ENCODE measurements around the gene SMTNL1. TPM values are rescaled to one million over a fixed set of nuclear protein-coding genes. Genes with fewer than 3 reads are reported as not detected.
A peak's percentile ranks its signal among the peaks of the same experiment; 100 is the strongest.

SMTNL1 gene
- total RNA-seq, 1 donor from 2014 or later: not detected

DNA sequence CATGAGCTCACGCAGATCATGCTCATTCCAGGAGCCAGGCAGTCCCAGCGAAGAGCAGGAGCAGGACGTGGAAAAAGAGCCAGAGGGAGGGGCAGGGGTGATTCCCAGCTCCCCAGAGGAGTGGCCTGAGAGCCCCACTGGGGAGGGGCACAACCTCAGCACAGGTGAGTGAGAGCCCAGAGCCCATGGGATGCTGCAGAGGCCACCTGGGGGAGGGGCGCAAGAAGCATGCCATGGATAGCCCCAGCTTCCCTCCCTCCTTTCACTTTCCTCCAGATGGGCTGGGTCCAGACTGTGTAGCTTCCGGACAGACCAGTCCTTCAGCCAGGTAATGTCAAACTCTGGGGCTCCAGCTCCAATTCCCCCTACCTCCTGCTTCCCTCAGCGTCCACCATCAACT, 6.2 kb downstream of the SMTNL1 start:
- DNase-seq (ENCODE audit: low spot score) (no peak), ATAC-seq (no peak)

DNA sequence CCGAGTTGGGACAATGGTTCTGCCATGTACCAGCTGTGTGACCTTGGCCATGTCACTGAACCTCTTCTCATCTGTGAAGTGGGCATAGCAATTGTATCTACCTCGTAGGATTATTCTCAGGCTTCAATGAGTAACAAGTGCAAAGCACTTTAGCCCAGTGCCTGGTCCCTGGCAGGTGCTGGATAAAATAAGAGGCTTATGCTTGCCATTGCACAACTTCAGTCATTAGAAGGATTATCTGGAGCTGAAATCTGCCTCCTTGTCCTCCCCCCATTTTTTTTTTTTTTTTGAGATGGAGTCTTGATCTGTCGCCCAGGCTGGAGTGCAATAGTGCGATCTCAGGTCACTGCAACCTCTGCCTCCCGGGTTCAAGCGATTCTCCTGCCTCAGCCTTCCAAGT, 7.2 kb downstream of the SMTNL1 start:
- ATAC-seq: no peak
- no peak for DNase-seq (ENCODE audit: low spot score)

DNA sequence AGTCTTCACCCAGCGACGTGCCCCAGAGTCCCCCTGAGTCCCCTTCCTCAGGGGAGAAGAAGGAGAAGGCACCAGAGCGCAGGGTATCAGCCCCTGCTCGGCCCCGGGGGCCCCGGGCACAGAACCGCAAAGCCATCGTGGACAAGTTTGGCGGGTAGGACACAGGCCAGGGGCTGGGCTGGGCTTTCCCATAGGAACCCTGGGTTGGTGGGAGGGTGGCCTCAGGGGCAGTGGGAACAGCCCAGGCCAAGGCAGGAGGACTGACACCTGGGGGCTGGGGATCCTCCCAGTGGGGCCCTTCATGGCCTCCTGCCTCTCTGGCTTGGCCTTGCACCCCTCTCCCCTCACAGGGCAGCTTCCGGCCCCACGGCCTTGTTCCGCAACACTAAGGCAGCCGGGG, 8.5 kb downstream of the SMTNL1 start:
- DNase-seq (ENCODE audit: low spot score) (no peak), ATAC-seq (no peak)

DNA sequence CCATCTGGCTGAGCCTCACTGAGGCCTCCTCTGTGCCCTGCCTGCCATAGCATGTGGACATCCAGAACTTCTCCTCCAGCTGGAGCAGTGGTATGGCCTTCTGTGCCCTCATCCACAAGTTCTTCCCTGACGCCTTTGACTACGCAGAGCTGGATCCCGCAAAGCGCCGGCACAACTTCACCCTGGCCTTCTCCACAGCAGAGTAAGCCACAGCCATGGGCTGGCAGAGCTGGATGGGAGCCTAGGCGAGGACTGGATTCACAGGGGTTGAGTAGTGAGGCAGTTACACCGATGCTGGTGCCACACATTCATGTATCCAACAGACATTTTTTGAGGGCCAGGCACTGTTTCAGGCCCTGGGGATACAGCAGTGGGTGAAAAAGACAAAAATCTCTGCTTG, 9.1 kb downstream of the SMTNL1 start:
- ATAC-seq (no peak), DNase-seq (ENCODE audit: low spot score) (no peak)

DNA sequence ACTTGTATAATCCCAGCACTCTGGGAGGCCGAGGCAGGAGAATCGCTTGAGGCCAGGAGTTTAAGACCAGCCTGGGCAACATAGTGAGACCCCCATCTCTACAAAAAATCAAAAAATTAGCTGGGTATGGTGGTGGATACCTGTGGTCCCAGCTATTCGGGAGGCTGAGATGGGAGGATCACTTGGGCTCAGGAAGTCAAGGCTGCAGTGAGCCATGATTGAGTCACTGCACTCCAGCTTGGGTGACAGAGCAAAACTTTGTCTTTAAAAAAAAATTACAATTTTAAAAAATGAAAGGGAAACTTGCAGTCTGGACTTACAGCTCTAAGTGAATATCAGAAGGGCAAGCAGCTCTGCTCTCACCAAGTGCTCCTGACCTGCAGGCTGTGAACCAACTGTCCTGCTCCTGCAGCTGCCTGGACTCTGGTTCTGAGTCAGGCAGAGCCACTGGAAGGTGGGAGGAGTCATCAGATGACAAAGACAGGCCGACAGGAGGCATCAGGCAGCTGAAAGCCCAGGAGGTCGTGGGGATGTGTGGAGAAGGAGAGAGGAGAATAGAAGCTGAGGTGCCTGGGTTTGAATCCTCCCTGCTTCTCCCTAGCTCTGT, 9.6 kb downstream of the SMTNL1 start:
- ATAC-seq (peak; percentile 90), DNase-seq (ENCODE audit: low spot score) (no peak)

DNA sequence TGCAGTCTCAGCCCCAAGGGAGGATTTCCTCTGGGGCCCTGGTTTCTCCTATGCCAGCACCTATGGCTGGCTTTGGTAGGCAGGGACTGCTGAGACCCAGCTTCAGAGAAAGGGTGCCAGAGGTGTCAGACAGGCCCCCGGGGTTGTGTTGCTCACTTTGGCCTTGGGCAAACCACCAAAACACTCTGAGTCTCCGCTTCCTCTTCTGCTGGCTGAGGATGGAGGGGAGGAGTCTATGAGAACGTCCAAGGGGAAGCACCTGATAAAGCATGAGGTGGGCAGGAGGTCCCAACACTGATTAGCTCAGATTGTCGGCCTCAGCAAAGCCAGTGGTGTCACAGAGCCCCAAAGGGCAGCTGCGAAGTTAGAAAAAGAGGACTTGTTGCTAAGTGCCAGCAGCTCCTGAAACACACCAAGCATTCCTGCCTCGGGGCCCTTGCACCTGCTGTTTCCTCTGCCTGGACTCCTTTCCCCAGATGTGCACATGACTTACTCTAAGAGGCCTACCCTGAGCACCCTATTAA, 10.5 kb downstream of the SMTNL1 start:
- ATAC-seq (peak; percentile 13), DNase-seq (ENCODE audit: low spot score) (no peak)

DNA sequence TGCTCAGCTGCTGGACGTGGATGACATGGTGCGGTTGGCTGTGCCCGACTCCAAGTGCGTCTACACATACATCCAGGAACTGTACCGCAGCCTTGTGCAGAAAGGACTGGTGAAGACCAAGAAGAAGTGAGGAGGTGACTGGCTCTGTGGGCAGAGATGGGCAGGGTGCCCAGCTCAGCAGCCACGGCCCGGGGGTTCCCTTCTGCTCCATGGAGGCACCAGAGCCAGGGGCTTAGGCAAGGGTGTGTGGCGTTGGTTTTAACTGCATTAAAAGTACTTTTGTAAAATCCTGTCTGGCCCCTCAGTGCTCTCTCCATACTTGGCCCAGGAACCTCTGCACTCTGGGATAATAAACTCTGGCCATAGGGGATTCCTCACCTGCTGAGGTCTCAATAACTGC, 12.6 kb downstream of the SMTNL1 start:
- no peak for DNase-seq (ENCODE audit: low spot score)
- no peak for ATAC-seq

DNA sequence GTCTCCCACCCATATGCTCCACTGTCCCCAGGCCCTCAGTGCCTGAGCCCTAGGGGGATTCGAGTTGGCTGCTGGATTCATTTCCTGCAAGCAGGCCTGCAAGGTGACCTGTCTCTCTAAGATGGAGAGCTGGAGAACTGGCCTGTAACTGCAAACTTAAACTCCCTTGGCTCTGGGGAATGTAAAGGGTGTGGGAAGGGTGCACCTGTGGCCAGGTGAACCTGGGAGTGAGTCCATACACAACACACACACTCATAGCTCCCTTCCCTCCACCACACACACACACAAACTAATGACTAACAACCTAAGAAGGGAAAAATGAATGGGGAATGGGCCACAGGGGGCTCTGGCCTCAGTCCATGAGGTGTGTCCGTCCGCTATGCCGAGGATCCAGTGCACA, 14.5 kb downstream of the SMTNL1 start:
- no peak for DNase-seq (ENCODE audit: low spot score)
- ATAC-seq: no peak

DNA sequence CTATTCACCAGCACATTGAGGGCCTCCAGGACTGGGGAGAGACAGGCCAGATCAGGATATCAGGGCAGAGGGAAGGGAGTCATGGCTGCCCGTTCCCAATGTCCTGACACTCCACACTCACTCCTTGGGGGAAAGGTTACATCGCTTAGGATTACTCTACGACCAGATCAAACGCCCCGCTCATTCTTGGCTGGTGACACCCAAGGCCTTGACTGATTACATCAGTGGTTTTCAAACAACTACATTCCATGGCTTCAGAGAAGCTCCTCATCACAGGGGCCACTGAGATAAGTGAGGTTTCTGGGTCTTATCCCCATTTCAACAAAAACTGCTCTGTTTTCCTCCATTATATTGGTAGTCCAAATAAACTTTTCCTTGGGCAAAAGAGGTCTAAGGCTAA, 15.1 kb downstream of the SMTNL1 start:
- DNase-seq (ENCODE audit: low spot score): no peak

DNA sequence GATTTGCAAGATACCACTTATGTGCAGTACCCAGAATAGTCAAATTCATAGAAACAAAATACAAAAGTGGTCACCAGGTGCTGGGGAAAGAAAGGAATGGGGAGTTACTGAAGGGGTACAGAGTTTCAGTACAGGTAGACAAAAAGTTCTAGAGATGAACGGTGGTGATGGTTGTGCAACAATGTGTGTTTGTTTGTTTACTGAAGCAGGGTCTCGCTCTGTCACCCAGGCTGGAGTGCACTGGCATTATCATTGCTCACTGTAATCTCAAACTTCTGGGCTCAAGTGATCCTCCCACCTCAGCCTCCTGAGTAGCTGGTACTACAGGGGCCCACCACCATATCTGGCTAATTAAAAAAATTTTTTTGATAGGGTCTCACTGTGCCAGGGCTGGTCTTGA, 18.0 kb downstream of the SMTNL1 start:
- no peak for DNase-seq (ENCODE audit: low spot score)

More for the DNA sequence above, 15.1 kb downstream of the SMTNL1 start:
- ATAC-seq: no peak

DNA sequence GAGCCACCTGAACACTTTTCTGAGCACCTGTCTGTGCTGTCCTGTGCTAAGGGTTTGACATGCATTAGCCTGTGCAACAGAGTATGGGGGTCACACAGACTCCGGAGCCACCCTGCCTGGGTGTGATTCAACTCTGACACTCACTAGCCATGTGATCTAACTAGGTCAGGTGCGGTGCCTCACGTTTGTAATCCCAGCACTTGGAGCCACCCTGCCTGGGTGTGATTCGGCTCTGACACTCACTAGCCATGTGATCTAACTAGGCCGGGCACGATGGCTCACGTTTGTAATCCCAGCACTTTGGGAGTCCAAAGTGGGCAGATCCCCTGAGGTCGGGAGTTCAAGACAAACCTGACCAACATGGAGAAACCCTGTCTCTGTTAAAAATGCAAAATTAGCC, 18.6 kb downstream of the SMTNL1 start:
- DNase-seq (ENCODE audit: low spot score) (peak; percentile 59), ATAC-seq (peak; percentile 87)

More for the DNA sequence above, 18.0 kb downstream of the SMTNL1 start:
- peak; percentile 27 for ATAC-seq

DNA sequence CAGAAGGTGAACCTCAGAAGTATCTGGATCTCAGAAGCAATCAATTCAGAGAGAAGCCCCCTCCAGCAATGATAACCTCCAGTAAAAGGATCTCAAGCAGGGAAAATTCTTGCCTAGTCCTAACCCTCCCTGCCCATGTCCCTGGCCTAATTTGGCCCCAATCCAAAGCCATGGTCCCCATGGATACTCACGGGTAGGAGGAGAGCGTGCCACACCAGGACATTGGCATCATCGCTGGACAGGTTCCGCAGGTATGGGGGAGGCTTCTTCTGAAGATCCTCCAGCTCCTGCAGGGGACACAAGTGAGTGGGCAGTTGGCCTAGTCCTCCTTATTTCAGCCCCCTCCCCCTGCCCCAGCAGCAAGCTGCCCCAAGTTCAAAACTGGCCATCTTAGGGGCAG, 22.8 kb downstream of the SMTNL1 start:
- DNase-seq (ENCODE audit: low spot score) (no peak), ATAC-seq (no peak)

DNA sequence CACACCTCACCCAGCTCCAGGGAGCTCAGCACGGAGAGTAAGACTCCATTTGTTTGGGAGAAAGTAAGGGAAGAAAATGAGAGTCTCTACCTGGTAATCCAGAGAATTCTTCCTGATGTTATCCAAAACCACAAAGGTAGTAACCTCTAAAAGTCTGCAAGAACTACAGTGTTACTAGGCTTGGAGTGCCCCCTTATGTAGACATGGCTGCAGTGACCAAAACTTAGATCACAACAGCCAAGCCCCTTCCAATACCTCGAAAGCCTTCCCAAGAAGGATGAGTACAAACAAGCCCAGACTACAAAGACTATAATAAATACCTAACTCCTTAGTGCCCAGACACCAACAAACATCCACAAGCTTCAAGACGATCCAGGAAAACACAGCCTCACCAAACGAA, 25.2 kb downstream of the SMTNL1 start:
- no peak for DNase-seq (ENCODE audit: low spot score)
- ATAC-seq: no peak

DNA sequence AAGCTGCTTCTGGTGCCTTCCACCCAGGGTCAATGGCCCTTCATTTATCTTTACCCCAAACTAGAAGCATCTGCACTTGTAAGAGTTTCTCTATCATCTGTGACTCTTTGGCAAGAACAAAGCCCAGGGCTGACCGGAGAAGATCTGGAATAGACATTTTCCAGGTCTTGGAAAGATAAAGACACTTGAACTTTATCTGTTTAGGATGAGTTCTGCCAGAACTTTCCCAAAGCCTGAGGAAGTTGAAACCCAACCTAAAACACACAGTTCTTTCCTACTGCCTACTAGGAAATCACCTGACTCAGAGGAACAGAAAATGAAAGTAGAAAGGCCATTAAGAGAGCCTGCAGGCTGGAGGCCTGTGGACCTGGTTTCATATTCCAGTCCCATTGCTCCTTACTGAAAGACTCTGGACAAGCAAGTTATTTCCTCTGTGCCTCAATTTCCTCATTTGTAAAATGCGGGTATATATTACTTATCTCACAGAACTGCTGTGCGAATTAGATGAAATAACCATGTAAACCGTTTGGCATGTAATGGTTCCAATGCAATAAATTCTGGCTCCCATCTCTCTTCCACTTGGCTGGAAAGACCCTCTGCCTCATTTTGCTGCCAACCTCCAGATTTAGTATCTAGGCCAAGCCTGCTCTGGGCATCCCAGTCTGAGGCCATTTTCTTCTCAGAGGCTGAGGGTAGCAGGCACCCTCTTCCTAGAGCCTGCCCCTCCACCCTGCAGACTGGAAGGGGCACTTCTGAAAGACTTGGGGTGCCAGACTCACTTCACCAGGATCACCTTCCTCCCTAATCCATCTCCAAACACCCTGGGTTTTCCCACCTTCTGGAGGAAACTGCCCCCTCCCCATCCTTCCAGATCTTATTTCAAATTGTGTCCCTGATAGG, 28.9 kb downstream of the SMTNL1 start:
- ATAC-seq: peak; percentile 66
- DNase-seq (ENCODE audit: low spot score): no peak

DNA sequence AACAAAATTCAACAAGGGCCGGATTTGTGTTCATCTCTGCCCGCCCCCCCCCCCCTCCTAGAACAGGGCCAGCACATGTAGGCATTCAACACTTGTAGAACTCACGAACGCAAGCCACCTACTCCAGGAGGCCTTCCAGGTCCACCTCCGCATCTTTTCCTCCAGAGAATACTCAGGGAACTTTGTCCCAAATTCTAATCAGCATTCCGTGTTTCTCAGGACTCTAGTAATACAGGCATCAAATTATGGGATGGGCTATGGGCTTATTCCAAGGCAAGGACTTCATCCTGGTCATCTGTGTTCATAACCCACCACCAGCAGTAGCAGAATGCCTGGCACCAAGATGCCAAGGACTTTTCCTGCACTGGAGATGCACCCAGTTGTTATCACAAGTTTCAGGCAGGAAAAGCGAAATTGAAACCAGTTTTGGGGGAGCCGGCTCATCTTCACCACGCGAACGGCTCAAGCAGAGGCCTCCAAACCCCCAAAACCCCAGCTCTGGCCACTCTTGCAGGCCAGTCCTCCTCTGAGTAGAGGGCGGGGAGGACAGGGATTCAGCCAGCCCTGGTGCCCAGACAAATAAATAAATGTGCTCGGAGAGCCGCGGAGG, 29.6 kb downstream of the SMTNL1 start:
- DNase-seq (ENCODE audit: low spot score) (no peak), ATAC-seq (peak; percentile 38)

DNA sequence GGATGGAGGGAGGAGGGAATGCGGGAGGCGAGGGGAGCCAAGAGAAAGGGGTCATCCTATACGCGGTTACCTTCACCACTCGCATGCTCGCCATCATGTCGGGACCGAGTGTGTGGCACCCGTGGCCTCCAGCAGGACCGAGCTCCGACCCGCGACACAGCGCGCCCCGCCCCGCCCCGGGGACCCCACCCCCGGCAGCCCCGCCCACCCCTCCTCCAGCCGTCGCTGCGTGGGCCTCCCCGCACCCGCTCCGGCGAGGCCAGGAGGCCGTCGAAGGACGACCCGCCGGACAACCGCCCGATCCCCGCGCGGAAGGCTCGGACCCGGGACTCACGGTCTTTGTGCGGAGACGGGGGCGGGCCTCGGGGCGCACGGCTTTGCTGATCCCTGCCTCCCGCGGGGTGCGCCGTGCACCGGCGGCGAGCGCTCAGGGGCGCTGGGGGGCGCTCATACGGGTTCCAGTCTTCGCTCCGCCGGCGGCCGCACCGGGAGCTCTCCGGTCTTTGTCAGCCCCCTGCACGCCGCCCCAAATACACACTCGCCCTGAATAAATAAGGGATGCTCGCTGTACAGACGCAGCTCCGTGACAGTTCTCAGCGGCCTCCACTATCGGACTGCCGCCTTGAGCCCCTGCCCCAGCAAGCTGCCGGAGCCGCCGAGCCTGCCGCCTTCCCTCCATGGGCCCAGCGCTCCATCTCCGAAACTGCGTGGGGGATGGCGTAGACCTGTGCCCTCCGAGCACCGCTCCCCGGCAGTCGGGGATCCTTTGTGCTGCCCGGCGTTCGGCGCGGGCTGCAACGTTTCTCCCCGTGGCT, 30.3 kb downstream of the SMTNL1 start, which contains the start of gene UBE2L6:
Gene UBE2L6, minus strand, starts transcription at position 158 of the 815 bp plus-strand sequence. Its CDS starts 61 bp downstream, at position 97.
- DNase-seq (ENCODE audit: low spot score) (peak; percentile 85), ATAC-seq (peak; percentile 86)

DNA sequence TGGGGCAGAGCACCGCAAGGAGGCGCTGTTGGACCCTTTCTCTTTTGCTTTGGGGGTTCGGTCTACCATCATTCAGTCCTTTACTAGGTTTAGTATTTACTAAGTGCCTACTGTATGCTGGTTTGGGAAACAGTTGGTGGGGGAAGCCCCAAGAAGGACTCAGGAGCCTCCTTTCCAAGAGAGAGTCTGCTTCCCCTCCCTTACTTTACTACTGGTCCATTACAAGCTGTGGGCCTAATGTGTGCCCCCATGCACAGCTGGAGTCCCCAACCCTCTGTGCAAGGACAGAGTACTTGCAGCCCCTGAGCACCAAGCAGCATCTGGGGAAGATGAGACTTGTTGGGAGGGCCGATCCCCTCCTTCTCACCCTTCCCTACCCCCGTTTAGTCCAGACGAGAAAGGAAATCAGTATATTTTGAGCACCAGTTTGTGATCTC, 31.0 kb downstream of the SMTNL1 start:
- DNase-seq (ENCODE audit: low spot score) (no peak), ATAC-seq (no peak)

DNA sequence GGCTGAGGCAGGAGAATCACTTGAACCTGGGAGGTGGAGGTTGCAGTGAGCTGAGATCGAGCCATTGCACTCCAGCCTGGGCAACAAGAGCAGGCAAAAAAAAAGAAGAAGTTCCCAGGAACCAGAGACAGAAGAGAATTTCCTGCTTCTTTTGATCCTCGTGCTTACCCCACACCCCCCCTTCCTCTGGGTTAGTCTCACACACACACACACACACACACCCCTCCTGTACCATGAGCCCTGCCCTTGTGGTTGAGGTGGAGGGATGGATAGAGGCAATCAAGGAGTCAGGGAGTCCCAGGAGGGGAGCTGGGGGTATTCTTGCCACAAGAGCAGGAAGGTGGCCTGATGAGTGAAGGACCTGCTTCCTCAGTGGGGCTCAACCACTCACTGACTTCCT, 34.2 kb downstream of the SMTNL1 start:
- ATAC-seq (no peak), DNase-seq (ENCODE audit: low spot score) (no peak)

DNA sequence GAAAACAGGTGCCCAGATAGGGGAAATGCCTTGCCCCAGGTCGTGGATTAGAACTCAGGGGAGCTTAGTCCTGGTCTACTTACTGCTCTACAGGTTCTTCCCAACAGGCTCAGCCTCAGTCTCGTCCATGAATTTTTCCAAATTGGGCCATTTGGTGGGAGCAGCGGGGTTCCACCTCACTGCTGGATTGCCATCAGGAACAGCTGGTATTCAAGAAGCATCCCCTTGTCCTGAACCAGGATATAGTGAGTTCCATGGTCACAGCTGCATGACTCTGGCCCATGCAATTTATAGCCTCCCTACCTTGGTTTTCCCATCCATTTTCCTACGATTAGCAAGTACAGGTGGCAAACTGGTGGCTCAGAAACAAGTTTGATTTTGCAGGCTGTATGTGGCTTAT, 36.7 kb downstream of the SMTNL1 start:
- no peak for DNase-seq (ENCODE audit: low spot score)
- no peak for ATAC-seq

DNA sequence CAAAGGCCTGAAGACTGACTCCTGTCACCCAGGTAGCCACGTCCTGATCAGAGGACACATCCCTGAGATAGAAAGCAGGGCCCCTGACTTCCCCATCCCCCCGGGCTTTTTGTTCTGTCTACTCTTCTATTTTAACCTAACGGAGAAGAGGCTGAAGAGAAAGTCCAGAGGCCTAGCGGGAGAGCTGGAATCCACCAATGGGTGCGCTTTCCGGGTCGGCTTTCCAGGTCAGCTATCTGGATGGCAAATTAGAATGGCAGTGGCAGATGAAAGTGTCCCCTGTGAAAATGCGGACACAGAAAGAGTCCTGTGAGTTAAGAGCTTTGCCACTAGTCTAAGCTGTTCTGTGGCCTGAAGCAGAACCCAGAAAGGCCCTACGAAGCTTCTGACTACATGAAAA, 46.9 kb downstream of the SMTNL1 start:
- DNase-seq (ENCODE audit: low spot score): no peak
- ATAC-seq: no peak

DNA sequence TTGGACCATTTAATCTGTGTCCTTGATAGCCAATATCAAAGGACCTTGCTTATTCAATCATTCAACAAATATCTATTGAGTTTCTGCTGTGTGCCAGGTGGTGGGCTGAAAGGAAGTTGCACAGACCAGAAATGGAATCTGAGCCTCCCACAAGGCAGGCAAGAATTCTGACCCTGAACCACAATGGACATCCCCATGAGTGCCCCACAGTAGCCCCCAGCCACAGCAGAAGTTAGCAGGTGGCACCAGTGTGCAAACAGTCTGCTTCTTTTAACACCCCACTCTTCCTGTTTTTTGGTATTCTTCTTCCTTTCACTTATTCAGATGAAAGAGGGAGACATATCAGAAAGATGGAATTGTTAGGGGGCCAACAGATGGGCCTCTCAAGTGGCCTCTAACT, 47.9 kb downstream of the SMTNL1 start:
- DNase-seq (ENCODE audit: low spot score) (no peak), ATAC-seq (no peak)
